ENCODE data around the gene PPFIA3.

GRCh38 chr19:49113762-49114629 is 5.3 kb upstream of the PPFIA3 start, which contains the start of gene LIN7B:
- TF ChIP-seq CTCF (IDR thresholded peaks at IDR 0.05; ENCODE audit: insufficient read depth, low read length, poor library complexity, severe bottlenecking) (no peak), EZH2phosphoT487 (conservative IDR thresholded peaks at IDR 0.05; ENCODE audit: low read length) (no peak)

Measured in SU-DHL-6 (cell line).